Rectal smooth muscle tissue (tissue), 1 donor: Measurements from ENCODE around the gene PRPF8.

ENCODE experiments used
- H3K27ac ChIP-seq: one replicate; pipeline ENCODE4 v1.7.0; 2013; ENCODE audit warnings: low read depth, low read length, inconsistent platforms
- H3K27me3 ChIP-seq: one replicate; pipeline ENCODE4 v1.7.0; 2013; ENCODE audit warnings: low read length; ENCODE audit not compliant: control insufficient read depth, insufficient read depth
- H3K36me3 ChIP-seq: one replicate; pipeline ENCODE4 v1.7.0; 2013; ENCODE audit warnings: low read length; ENCODE audit not compliant: control insufficient read depth, insufficient read depth
- H3K4me1 ChIP-seq: one replicate; pipeline ENCODE4 v1.7.0; 2013; ENCODE audit warnings: low read length; ENCODE audit not compliant: control insufficient read depth, insufficient read depth
- H3K4me3 ChIP-seq: one replicate; pipeline ENCODE4 v1.7.0; 2013; ENCODE audit warnings: low read length
- H3K9ac ChIP-seq: one replicate; pipeline ENCODE4 v1.7.0; 2013; ENCODE audit warnings: low read length

PRPF8 gene

GRCh38 chr17:1624650-1625049, 60.0 kb downstream of the PRPF8 start:
- Histone ChIP-seq H3K27me3 (no peaks in the 10 kb centered on the region), H3K27ac (no peak overlapping the region), H3K36me3 (peaks cover 3% of the 10 kb centered on the region), H3K4me1 (no peaks in the 10 kb centered on the region), H3K4me3 (no peak overlapping the region), H3K9ac (no peak overlapping the region)

DNA sequence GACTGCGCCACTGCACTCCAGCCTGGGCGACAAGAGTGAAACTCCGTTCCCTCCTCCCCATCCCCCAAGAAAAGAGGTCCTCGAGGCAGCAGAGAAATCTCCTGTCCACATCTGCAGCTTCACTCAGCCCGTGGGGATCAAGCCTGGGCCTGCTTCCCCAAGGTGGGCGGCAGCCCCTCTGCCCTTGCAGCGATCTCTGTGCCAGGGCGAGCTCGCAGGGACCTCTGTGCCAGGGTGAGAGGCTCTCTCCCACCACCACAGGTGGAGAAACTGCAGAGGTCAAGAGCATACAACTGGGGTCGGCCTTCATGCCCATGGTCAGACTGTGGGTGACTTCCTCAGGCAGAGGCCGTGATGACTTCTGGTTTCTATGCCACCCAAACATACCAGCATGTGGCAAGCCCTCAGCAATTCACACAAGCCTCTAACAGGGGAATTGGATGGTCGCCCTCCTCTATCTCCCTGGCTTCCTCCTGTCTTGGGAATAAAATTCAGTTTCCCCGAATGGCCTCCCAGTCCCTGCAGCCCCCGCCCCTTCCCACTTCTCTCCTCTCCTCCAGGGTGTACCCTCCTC, 61.5 kb downstream of the PRPF8 start:
- Histone ChIP-seq H3K9ac (no peak overlapping the region), H3K4me3 (no peak overlapping the region), H3K27me3 (no peaks in the 10 kb centered on the region), H3K36me3 (peaks cover 3% of the 10 kb centered on the region), H3K27ac (no peak overlapping the region), H3K4me1 (no peaks in the 10 kb centered on the region)

GRCh38 chr17:1621273-1621954, 63.3 kb downstream of the PRPF8 start:
- Histone ChIP-seq H3K27ac (no peak overlapping the region), H3K36me3 (peaks cover 3% of the 10 kb centered on the region), H3K27me3 (no peaks in the 10 kb centered on the region)

DNA sequence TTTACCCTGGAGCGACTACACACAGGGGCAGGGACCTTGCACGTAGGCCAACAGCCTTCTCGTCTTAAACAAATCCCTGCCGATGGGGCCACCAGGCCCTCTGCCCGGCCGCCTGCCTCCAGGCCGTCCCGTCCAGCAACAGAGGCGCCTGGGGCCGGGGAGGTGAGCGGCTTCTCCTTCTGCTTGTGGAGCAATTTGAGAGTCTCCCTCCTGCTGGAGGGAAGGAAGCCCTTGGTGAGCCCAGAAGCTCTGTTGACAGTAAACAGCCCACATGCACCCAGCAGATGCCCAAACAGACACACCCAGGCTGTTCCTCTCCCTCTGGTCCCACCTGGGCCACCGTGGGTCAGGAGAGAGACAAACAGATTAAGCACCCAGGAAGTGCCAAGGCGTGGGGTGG, 64.2 kb downstream of the PRPF8 start:
- no peak overlapping the region for H3K9ac ChIP-seq
- H3K4me3 ChIP-seq: no peak overlapping the region
- H3K27me3 ChIP-seq: no peaks in the 10 kb centered on the region
- no peak overlapping the region for H3K27ac ChIP-seq
- no peaks in the 10 kb centered on the region for H3K4me1 ChIP-seq
- H3K36me3 ChIP-seq: peaks cover under 1% of the 10 kb centered on the region

More at GRCh38 chr17:1621273-1621954, 63.3 kb downstream of the PRPF8 start:
- Histone ChIP-seq H3K4me1 (no peaks in the 10 kb centered on the region), H3K4me3 (no peak overlapping the region), H3K9ac (no peak overlapping the region)

DNA sequence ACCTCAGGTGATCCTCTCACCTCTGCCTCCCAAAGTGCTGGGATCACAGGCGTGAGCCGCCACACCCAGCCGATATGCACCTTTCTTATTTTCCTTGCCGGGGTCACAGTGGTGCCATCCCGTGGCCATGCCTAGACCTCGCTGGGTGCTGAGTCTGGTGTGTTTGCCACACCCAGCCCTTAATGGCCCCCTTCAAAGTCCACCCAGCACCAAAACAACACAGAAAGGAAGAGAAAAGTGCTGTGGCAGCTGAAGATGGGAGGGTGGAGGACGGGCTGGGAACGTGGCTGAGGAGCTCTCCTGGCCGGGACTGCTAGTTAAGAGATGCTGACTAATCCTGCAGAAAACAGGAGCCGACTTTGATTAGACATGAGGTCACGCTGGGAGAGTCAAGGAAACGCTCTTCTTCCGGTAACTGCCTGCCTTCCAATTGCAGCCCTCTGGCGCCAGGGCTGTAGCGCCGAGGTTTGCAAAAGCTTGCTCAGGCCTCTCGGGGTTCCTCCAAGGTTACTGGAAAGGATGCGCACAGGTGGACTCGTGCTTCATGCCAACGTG, 67.0 kb downstream of the PRPF8 start:
- Histone ChIP-seq H3K4me3 (no peak overlapping the region), H3K9ac (no peak overlapping the region), H3K4me1 (no peaks in the 10 kb centered on the region), H3K27me3 (no peaks in the 10 kb centered on the region), H3K27ac (no peak overlapping the region), H3K36me3 (peaks cover 2% of the 10 kb centered on the region)

DNA sequence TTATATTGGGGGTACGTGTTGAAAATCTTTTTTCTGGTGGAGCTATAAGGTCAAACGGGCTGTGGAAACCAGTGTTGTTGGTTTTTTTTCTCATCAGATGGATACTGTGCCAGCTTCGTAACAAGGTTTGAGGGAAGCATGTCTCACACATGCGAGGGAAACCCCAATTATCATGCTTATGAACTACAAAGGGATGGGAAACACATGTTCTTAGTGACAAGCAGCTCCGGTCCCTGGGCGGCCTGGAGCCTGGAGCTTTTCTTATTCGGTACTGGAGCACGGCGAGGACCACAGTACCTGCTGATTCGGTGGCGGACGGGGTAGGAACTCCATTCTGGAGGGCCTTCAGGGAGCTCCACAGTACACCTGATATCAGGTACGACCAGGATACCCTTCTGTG, 68.6 kb downstream of the PRPF8 start:
- H3K36me3 ChIP-seq: peaks cover 2% of the 10 kb centered on the region

DNA sequence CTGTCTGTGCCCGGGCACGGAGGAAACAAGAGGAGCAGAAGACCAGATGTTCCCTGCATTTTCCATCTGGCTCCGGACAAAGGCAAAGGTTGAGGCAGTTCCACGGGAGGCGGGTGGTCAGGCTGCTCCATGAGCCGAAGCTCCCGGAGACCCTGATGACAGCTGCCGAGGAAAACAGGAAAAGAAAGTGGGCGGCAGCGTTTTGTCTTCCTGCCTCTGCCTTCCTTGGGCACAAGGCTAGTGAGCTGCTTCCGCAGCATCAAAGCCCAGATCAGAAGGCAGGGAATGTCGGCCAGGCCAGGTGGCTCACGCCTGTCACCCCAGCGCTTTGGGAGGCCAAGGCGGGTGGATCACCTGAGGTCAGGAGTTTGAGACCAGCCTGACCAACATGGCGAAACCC, 72.3 kb downstream of the PRPF8 start:
- Histone ChIP-seq H3K36me3 (peaks cover 2% of the 10 kb centered on the region), H3K4me1 (no peaks in the 10 kb centered on the region)

More for the DNA sequence above, 68.6 kb downstream of the PRPF8 start:
- no peaks in the 10 kb centered on the region for H3K4me1 ChIP-seq
- no peak overlapping the region for H3K9ac ChIP-seq
- no peaks in the 10 kb centered on the region for H3K27me3 ChIP-seq
- H3K4me3 ChIP-seq: no peak overlapping the region
- no peak overlapping the region for H3K27ac ChIP-seq

GRCh38 chr17:1611715-1612114, 73.0 kb downstream of the PRPF8 start:
- Histone ChIP-seq H3K36me3 (peaks cover 2% of the 10 kb centered on the region), H3K27me3 (no peaks in the 10 kb centered on the region), H3K4me1 (no peaks in the 10 kb centered on the region), H3K4me3 (no peak overlapping the region), H3K27ac (no peak overlapping the region), H3K9ac (no peak overlapping the region)

More for the DNA sequence above, 72.3 kb downstream of the PRPF8 start:
- no peak overlapping the region for H3K4me3 ChIP-seq
- no peaks in the 10 kb centered on the region for H3K27me3 ChIP-seq
- H3K27ac ChIP-seq: no peak overlapping the region
- no peak overlapping the region for H3K9ac ChIP-seq

GRCh38 chr17:1608676-1609075, 76.0 kb downstream of the PRPF8 start:
- Histone ChIP-seq H3K4me1 (no peaks in the 10 kb centered on the region), H3K27ac (no peak overlapping the region), H3K36me3 (no peaks in the 10 kb centered on the region), H3K27me3 (no peaks in the 10 kb centered on the region), H3K9ac (no peak overlapping the region), H3K4me3 (no peak overlapping the region)

DNA sequence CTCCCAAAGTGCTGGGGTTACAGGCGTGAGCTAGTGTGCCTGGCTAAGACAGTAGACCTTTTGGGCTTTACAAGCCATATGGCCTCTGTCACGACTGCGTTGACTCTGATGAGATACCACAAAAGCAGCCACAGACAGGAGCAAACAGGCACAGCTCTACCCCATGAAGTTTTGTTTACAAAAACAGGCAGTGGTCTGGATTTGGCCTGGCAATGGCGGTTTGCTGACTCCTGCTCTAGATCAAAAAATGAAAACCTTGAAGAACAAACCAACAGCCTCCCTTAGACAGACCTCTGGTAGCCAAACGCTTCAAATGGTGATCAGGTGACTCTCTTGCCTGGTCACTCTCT, 76.7 kb downstream of the PRPF8 start:
- H3K4me1 ChIP-seq: no peaks in the 10 kb centered on the region
- H3K4me3 ChIP-seq: no peak overlapping the region
- no peak overlapping the region for H3K9ac ChIP-seq
- H3K27me3 ChIP-seq: no peaks in the 10 kb centered on the region
- H3K36me3 ChIP-seq: no peaks in the 10 kb centered on the region
- peak overlapping the region; percentile 2 for H3K27ac ChIP-seq

DNA sequence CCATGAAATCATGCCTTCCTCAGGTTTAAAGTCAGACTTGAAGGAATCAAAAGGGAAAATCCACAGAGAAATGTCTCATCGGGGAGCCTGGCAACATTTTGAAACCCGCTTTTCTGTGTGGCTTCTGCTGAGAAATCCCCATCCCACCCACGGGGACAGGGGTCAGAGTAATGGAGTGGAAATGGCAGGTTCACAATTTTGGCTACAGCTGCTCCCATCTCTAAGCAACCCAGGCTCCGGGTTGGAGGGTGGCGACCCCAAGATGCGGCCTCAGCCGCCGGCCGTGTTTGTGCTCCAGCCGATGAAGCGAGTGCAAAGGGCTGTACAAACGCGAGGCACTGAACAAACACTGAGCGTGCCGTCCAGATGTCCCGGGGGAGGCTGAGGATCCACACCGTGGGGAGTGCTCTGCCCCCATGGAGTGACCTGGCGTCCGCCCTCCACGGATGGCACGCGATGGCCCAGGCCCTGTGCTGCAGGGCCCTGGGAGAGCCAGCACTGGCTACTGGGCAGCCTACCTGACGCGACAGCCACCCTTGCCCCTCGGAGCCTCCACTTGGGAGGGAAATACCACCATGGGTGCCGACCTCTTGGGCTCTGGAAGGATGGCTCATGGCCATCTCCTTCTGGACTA, 78.2 kb downstream of the PRPF8 start:
- peak overlapping the region; percentile 53 for H3K27ac ChIP-seq
- no peaks in the 10 kb centered on the region for H3K27me3 ChIP-seq
- H3K4me3 ChIP-seq: no peak overlapping the region
- H3K36me3 ChIP-seq: no peaks in the 10 kb centered on the region
- no peaks in the 10 kb centered on the region for H3K4me1 ChIP-seq
- no peak overlapping the region for H3K9ac ChIP-seq

GRCh38 chr17:1605681-1606351, 78.9 kb downstream of the PRPF8 start:
- H3K36me3 ChIP-seq: no peaks in the 10 kb centered on the region
- H3K4me3 ChIP-seq: no peak overlapping the region
- no peak overlapping the region for H3K9ac ChIP-seq
- H3K27me3 ChIP-seq: no peaks in the 10 kb centered on the region
- no peak overlapping the region for H3K27ac ChIP-seq
- H3K4me1 ChIP-seq: no peaks in the 10 kb centered on the region
